ENCODE results near the gene CT55. TPM values are rescaled to one million over a fixed set of nuclear protein-coding genes. Genes with fewer than 3 reads are reported as not detected.

Gene CT55
- total RNA-seq, 1 experiment from 2014 or later: not detected

DNA sequence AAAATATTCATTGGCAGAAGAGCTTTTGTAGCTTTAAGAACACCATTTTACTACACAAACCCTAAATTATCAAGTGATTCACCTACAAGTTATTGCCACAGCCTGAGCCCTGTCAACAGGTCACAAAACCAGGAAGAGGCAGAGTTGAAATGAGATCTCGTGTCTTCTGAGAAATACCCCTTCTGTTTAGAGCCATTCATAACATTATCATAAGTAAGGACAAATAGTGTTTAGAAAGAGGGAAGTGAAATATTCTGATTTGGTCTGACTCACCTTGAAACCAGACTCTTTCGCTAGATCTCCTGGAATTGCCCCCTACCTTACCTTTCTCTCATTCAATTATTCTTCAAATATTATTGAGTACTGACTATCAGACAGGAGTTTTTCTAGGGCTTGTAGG, 56.8 kb downstream of the CT55 start:
- Histone ChIP-seq H4K5ac (ENCODE audit: insufficient read length, low read depth, low read length) (no peak overlapping the region), H2BK12ac (ENCODE audit: insufficient read length, low read depth, low read length) (no peak overlapping the region), H3K18ac (ENCODE audit: insufficient read length, low read depth, low read length) (no peak overlapping the region), H3K4me1 (ENCODE audit: insufficient read depth, low read length) (no peaks in the 10 kb centered on the region), H2AK5ac (ENCODE audit: insufficient read length, low read length) (no peak overlapping the region), H3K9me3 (ENCODE audit: control insufficient read depth, low read depth, low read length) (no peaks in the 10 kb centered on the region), H4K91ac (ENCODE audit: insufficient read length, low read depth, low read length) (no peak overlapping the region), H4K8ac (replicated peaks; ENCODE audit: insufficient read length, low read depth, low read length) (no peak overlapping the region), H3K14ac (ENCODE audit: insufficient read depth, low read length) (no peak overlapping the region), H3K23ac (ENCODE audit: insufficient read length, low read depth, low read length) (no peak overlapping the region), H2BK120ac (ENCODE audit: low read depth, low read length, poor library complexity, severe bottlenecking) (no peak overlapping the region), H3K56ac (ENCODE audit: insufficient read length, low read depth, low read length) (no peak overlapping the region), H2BK15ac (ENCODE audit: low read depth, low read length) (no peak overlapping the region), H4K20me1 (ENCODE audit: control insufficient read depth, insufficient read depth, insufficient read length) (no peaks in the 10 kb centered on the region), H2BK20ac (ENCODE audit: low read depth, low read length, poor library complexity, severe bottlenecking) (no peak overlapping the region), H2AFZ (ENCODE audit: low read length) (no peak overlapping the region), H3K27me3 (ENCODE audit: insufficient read depth, low read length) (no peaks in the 10 kb centered on the region), H3K23me2 (ENCODE audit: insufficient read length, low read depth, low read length, poor library complexity, severe bottlenecking) (no peaks in the 10 kb centered on the region), H3K79me1 (ENCODE audit: insufficient read depth, low read depth, low read length, poor library complexity, severe bottlenecking) (no peaks in the 10 kb centered on the region), H3T11ph (ENCODE audit: low read length) (no peak overlapping the region), H3K4ac (ENCODE audit: low read depth, low read length) (no peak overlapping the region), H2BK5ac (ENCODE audit: insufficient read length, low read length) (no peak overlapping the region), H3K9ac (ENCODE audit: extremely low read depth, insufficient read length, low read length) (no peak overlapping the region), H3K4me2 (ENCODE audit: insufficient read depth, insufficient read length, low read length) (no peak overlapping the region), H3K79me2 (ENCODE audit: insufficient read depth, low read length) (no peaks in the 10 kb centered on the region), H3K27ac (ENCODE audit: insufficient read length, low read depth, low read length) (no peak overlapping the region)
- H3K9me3 Mint-ChIP-seq: peaks cover 14 to 43% of the 10 kb centered on the region in 2 experiments; a peak in 4 of 5 replicates
- H3K4me1 Mint-ChIP-seq: peaks cover 0 to 2% of the 10 kb centered on the region in 2 experiments; a peak in 1 of 4 replicates
- DNase-seq: no peak
- TF ChIP-seq, protein P1, sequence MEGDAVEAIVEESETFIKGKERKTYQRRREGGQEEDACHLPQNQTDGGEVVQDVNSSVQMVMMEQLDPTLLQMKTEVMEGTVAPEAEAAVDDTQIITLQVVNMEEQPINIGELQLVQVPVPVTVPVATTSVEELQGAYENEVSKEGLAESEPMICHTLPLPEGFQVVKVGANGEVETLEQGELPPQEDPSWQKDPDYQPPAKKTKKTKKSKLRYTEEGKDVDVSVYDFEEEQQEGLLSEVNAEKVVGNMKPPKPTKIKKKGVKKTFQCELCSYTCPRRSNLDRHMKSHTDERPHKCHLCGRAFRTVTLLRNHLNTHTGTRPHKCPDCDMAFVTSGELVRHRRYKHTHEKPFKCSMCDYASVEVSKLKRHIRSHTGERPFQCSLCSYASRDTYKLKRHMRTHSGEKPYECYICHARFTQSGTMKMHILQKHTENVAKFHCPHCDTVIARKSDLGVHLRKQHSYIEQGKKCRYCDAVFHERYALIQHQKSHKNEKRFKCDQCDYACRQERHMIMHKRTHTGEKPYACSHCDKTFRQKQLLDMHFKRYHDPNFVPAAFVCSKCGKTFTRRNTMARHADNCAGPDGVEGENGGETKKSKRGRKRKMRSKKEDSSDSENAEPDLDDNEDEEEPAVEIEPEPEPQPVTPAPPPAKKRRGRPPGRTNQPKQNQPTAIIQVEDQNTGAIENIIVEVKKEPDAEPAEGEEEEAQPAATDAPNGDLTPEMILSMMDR (conservative IDR thresholded peaks at IDR 0.05): no peak
- H3K27me3 Mint-ChIP-seq (ENCODE audit: low read depth): no peaks in the 10 kb centered on the region
- peaks cover 0 to 2% (median 0%) of the 10 kb centered on the region in 3 experiments; a peak in 2 of 7 replicates for H3K36me3 Mint-ChIP-seq (ENCODE audit: insufficient read depth in 1 of 3, low read depth in 3 of 3)
- no CpG with 5 or more reads among the region's 2 CpGs for WGBS (ENCODE audit: extremely low coverage, insufficient read length, low lambda C conversion rate)
- H3K27ac Mint-ChIP-seq: no peak overlapping the region
- no peak overlapping the region for H3K4me3 Mint-ChIP-seq
